ENCODE data around the gene PTGES3L. TPM values are rescaled to one million over a fixed set of nuclear protein-coding genes. Genes with fewer than 3 reads are reported as not detected.
"Not testable (repeated sequence)": the region's sequence is repeated elsewhere in the genome, so short reads cannot be mapped to it uniquely, and the experiment has no call there.

Gene PTGES3L
- total RNA-seq, 2 donors from 2014 or later: 1.1 to 3.6 TPM

DNA sequence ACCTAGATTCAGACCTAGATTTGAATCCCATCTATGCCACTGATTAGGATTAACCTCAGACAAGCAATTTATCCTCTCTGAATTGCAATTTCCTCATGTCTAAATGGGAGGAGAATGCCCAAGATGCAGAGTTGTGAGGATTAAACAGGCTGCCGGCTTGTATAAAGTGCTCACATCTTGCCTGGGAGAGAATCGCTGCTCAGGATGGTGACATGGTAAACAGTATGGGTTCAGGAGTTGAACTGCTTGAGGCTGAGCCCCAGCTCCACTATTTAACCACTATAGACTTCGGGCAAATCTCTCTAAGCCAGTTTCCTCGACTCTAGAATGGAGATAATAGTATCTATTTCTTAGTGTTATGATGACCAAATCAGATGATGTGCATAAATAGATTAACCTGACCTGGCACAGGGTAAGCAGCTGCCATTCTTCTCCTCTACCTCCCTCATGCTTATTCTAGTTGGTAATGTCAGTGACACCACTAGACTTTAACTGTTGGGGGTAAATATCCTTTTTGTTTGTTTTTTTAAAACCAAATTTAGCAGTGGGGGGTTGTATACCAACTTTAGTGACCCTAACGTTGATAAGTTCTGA, 17.6 kb upstream of the PTGES3L start:
- ATAC-seq (no peak), DNase-seq (ENCODE audit: low spot score in 2 of 2) (no peak)
- peaks cover 30 to 32% of the 10 kb centered on the region in 2 donors for H3K36me3 Mint-ChIP-seq

DNA sequence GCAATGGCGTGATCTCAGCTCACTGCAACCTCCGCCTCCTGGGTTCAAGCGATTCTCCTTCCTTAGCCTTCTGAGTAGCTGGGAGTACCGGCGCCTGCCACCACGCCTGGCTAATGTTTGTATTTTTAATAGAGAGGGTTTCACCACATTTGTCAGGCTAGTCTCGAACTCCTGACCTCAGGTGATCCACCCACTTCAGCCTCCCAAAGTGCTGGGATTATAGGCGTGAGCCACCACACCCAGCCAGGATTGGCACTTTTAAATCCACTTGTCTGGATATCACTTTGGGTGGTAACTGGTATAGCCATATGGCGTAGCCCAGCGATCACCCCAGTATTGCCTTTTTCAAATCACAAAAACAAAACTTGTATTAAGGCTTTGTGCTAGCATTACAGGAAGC, 14.0 kb upstream of the PTGES3L start:
- peaks cover 24 to 27% of the 10 kb centered on the region in 2 donors for H3K36me3 Mint-ChIP-seq

More for the DNA sequence above, 17.6 kb upstream of the PTGES3L start:
- Mint-ChIP-seq H3K9me3 (no peaks in the 10 kb centered on the region), H3K27ac (peak overlapping the region in 1 of 2 donors; percentile 100)

DNA sequence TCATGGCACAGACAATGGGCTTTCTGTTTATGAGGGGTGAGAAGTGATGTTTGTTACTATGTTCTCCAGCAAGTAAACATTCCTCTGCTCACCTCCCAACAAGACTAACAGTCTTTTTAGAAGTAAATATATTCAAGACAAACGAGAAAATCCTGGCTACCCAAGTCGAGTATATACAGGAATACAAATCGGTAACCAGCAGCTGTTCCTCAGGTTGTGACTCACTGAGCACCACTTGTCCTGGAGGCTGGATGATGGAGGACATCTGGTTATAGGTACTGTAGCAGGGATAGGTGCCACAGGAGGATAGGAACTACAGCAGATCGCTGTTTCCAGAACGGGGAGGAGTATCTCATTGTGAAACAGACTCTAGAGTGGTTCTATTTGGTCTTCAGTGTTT, 13.0 kb upstream of the PTGES3L start:
- peaks cover 15 to 31% of the 10 kb centered on the region in 2 donors for H3K36me3 Mint-ChIP-seq
- H3K27ac Mint-ChIP-seq: no peak overlapping the region
- ATAC-seq: no peak
- no peaks in the 10 kb centered on the region for H3K9me3 Mint-ChIP-seq
- DNase-seq (ENCODE audit: low spot score in 2 of 2): no peak

More for the DNA sequence above, 14.0 kb upstream of the PTGES3L start:
- not testable (repeated sequence) for H3K9me3 Mint-ChIP-seq; ATAC-seq; DNase-seq (ENCODE audit: low spot score in 2 of 2)
- H3K27ac Mint-ChIP-seq: peak overlapping the region; percentile 6 to 32

DNA sequence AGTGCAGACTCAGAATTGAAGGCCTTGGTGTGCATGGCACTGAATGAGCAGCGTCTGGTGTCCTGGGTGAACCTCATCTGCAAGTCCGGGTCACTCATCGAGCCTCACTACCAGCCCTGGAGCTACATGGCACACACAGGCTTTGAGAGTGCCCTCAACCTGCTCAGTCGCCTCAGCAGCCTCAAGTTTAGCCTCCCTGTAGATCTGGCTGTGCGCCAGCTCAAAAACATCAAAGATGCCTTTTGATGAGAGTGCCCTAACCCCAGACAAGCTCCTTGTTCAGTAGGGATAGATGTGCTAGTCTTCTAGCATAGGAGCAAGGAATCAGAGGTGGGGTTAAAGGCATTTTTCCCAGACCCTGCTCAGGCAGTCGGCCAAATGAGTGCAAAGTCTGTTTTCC, 11.6 kb upstream of the PTGES3L start:
- DNase-seq (ENCODE audit: low spot score in 2 of 2) (no peak), ATAC-seq (no peak)
- H3K9me3 Mint-ChIP-seq: no peaks in the 10 kb centered on the region
- H3K36me3 Mint-ChIP-seq: peaks cover 15 to 35% of the 10 kb centered on the region in 2 donors
- peak overlapping the region in 1 of 2 donors; percentile 72 for H3K27ac Mint-ChIP-seq

DNA sequence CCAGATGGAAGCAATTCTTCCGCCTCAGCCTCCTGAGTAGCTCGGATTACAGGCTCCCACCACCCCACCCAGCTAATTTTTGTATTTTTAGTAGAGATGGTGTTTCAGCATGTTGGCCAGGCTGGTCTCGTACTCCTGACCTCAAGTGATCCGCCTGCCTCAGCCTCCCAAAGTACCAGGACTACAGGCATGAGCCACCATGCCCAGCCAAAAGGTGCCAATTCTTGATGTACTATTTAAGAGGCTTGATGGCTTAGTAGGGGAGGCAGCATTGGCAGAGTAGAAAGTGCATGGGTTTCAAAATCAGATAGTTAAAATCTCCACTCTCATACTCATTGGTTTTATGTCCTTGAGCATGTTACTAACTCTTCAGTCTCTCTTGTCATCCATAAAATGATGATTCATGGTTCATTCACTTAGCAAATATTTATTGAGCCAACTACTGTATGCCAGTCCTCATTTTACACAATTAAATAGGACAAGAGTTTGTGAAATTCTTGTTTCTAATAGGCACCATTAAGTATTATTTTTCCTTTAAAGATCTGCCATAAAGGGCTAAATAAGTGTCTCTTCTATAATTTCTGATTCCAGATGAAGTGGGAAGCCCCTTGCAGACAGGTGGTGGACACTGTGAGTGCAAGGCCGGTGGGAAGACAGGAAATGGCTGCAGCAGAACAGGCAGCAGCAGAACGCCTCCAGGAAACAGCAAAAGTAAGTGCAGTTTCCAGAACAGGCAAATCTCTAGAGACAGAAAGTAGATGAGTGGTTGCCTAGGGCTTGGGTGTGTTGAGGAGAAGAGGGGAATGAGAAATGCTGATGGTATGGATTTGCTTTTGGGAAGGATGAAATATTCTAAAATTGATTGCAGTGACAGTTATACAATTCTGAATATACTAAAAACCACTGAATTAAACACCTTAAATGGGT, 10.1 kb upstream of the PTGES3L start:
- no peaks in the 10 kb centered on the region for H3K9me3 Mint-ChIP-seq
- DNase-seq (ENCODE audit: low spot score in 2 of 2) (no peak), ATAC-seq (no peak)
- peaks cover 15 to 41% of the 10 kb centered on the region in 2 donors for H3K36me3 Mint-ChIP-seq
- H3K27ac Mint-ChIP-seq: no peak overlapping the region

DNA sequence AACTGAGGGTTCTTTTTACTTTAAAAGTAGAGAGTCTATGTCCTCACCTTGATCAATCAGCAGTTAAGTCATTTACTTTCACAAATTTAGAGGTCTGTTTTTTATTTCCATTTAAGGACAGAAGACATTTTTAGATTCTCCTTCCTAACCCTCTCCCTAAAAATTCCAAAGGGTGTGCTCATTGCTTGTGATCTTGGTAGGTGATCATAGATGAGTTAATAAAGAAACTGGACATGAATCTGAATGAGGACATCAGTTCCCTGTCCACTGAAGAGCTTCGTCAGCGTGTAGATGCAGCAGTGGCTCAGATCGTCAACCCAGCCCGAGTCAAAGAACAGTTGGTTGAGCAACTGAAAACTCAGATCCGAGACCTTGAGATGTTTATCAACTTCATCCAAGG, 9.3 kb upstream of the PTGES3L start:
- Mint-ChIP-seq H3K9me3 (no peaks in the 10 kb centered on the region), H3K36me3 (peaks cover 15 to 46% of the 10 kb centered on the region in 2 donors), H3K27ac (no peak overlapping the region)
- ATAC-seq (no peak), DNase-seq (ENCODE audit: low spot score in 2 of 2) (no peak)

DNA sequence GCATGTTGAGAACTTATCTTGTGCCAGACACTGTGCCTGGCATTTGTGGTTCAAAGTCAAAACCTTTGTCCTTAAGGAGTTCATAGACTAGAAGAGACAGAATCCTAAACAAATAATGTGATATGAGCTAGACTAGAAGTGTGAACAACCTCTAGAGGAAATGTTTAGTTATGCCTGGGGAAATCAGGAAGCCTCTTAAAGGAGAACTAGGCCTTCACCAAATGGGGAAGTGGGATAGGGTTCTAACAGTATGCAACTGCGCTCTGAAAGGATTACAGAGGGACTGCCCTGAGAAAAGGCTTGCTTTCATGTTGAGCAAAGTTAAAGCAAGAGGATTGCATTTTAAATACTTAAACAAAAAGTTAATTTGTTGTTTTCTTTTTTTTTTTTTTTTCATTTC, 5.3 kb upstream of the PTGES3L start:
- peak overlapping the region in 1 of 2 donors; percentile 4 for H3K27ac Mint-ChIP-seq
- H3K36me3 Mint-ChIP-seq: peaks cover 14 to 56% of the 10 kb centered on the region in 2 donors
- ATAC-seq (no peak), DNase-seq (ENCODE audit: low spot score in 2 of 2) (no peak)
- H3K9me3 Mint-ChIP-seq: no peaks in the 10 kb centered on the region

DNA sequence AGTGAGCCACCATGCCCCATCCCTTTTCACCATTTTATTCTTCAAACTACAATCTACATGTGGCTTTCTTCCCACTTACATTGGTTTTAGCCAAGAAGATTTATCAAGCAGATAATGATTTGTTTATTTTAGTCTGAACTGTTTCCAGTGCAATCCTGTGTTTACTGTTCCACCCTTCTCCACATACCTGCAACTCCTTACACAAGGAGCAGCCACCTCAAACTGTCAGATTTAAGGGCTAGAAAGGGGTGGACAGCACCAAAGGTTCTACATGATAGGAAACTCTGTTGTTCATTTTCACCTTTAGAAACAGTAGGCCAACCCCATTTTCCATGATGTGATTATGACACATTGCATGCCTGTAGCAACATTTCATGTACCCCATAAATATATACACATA, 2.4 kb upstream of the PTGES3L start:
- no peak for ATAC-seq
- DNase-seq (ENCODE audit: low spot score in 2 of 2): no peak
- peaks cover 9 to 33% of the 10 kb centered on the region in 2 donors for H3K36me3 Mint-ChIP-seq
- H3K9me3 Mint-ChIP-seq: no peaks in the 10 kb centered on the region
- peak overlapping the region; percentile 78 to 85 for H3K27ac Mint-ChIP-seq

DNA sequence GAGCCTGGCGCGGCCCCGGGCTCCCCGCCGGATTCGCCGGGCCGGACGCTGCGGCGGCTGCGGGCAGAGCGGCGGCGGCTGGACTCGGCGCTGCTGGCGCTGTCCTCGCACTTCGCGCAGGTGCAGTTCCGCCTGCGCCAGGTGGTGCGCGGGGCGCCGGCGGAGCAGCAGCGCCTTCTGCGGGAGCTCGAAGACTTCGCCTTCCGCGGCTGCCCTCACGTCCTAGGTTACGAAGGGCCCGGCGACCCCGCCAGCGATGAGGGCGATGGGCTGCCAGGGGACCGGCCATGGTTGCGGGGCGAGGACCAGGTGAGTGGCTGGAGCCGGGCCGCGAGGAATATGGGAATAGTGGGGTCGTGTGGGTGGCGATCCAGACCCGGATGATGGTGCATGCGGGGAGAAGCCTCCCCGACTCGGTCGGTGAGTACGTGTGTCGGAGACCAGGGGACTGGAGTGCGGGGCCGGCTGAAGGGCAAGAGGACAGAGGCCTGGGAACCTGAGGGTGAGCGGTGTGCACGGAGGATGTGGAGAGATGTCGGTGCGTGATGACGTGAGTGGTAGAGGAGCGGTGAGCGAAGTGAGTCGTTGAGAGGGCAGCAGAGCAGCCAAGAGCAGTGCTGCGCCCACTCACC, 1.0 kb upstream of the PTGES3L start:
- peak overlapping the region; percentile 78 to 85 for H3K27ac Mint-ChIP-seq
- DNase-seq (ENCODE audit: low spot score in 2 of 2): peak; percentile 68 to 72
- H3K9me3 Mint-ChIP-seq: no peaks in the 10 kb centered on the region
- peaks cover 9 to 31% of the 10 kb centered on the region in 2 donors for H3K36me3 Mint-ChIP-seq
- peak; percentile 85 to 87 for ATAC-seq

DNA sequence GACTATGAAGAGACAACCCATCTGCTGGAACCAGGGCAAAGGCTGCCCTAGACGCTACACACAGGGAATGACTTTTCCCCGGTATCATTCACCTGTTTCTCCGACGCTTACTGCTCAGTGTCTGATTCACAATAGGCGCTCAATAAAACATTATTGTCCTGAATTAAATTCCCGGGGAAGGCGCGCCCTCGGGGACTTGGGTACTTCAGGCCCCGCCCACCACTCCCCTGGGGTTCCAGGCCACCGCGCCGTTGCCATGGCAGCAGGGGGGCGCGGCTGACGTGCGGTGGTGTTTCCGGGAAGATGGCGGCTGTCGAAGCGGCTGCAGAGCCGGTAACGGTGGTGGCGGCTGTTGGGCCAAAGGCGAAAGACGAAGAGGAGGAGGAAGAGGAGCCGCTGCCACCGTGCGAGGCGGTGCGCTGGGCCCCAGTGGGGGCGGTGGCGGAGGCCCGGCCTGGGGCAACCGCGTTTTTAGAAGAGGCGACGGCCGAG, 440 bp upstream of the PTGES3L start, which contains the start of gene RUNDC1:
TSS of gene RUNDC1 (plus strand) at position 292 of the 492 bp plus-strand sequence. CDS start at position 304, 12 bp downstream.
- peaks cover 9 to 26% of the 10 kb centered on the region in 2 donors for H3K36me3 Mint-ChIP-seq
- DNase-seq (ENCODE audit: low spot score in 2 of 2) (peak; percentile 87 to 91), ATAC-seq (peak; percentile 77 to 86)
- H3K27ac Mint-ChIP-seq: peak within 1 kb of the TSS; percentile 85 to 98
- H3K9me3 Mint-ChIP-seq: no peaks in the 10 kb centered on the region

DNA sequence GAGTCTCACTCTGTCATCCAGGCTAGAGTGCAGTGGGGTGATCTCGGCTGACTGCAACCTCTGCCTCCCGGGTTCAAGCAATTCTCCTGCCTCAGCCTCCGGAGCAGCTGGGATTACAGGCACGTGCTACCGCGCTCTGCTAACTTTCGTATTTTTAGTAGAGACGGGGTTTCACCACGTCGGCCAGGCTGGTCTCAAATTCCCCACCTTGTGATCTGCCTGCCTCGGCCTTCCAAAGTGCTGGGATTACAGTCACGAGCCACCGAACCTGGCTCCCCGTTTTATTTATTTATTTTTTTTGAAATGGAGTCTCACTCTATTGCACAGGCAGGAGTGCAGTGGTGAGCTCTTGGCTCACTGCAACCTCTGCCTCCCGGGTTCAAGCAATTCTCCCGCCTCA, 4.2 kb downstream of the PTGES3L start:
- H3K9me3 Mint-ChIP-seq; H3K36me3 Mint-ChIP-seq; DNase-seq (ENCODE audit: low spot score in 2 of 2); H3K27ac Mint-ChIP-seq; ATAC-seq: not testable (repeated sequence)

DNA sequence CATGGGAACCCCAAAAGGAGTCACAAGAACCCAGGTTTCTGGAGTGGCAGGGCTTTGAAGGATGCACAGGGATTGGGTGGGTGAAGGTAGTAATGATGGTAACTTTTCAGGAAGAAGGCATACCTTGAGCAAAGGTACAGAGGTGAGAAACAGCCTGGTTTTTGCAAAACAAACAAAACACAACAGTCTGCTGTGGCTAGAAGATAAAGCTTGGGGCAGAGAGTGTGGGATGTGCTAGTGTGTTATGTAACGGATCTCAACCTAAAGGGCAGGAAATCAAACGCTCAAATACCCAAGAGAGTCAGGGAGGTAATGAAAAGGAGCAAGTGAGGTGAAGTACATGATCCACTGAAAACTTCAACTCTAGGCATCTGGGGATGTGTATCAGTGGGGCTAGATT, 4.6 kb downstream of the PTGES3L start:
- Mint-ChIP-seq H3K36me3 (peaks cover 0 to 2% of the 10 kb centered on the region in 2 donors), H3K27ac (no peak overlapping the region), H3K9me3 (no peaks in the 10 kb centered on the region)
- DNase-seq (ENCODE audit: low spot score in 2 of 2) (no peak), ATAC-seq (no peak)

DNA sequence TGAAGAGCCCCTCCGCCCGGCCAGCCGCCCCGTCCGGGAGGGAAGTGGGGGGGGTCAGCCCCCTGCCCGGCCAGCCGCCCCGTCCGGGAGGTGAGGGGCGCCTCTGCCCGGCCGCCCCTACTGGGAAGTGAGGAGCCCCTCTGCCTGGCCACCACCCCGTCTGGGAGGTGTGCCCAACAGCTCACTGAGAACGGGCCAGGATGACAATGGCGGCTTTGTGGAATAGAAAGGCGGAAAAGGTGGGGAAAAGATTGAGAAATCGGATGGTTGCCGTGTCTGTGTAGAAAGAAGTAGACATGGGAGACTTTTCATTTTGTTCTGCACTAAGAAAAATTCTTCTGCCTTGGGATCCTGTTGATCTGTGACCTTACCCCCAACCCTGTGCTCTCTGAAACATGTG, 6.6 kb downstream of the PTGES3L start:
- not testable (repeated sequence) for H3K36me3 Mint-ChIP-seq; ATAC-seq; H3K9me3 Mint-ChIP-seq; DNase-seq (ENCODE audit: low spot score in 2 of 2); H3K27ac Mint-ChIP-seq

DNA sequence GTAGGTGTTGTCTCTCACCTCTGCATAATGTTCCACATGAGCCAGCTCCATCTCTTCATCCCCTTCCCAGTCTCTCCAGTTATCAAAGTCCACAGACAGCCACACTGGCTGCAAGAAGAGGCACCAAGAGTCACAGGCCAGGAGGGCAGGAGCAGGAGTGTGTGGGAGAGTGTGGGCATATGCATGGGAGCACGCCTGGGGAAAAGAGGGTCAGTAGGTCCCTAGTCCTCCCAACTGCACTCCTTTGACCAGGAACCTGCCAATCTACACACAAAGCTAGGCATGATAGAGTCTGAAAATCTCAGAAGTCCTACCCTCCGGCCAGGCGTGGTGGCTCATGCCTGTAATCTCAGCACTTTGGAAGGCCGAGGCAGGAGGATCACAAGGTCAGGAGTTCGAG, 8.3 kb downstream of the PTGES3L start:
- Mint-ChIP-seq H3K36me3 (no peaks in the 10 kb centered on the region), H3K27ac (no peak overlapping the region), H3K9me3 (no peaks in the 10 kb centered on the region)
- ATAC-seq: no peak
- no peak for DNase-seq (ENCODE audit: low spot score in 2 of 2)

DNA sequence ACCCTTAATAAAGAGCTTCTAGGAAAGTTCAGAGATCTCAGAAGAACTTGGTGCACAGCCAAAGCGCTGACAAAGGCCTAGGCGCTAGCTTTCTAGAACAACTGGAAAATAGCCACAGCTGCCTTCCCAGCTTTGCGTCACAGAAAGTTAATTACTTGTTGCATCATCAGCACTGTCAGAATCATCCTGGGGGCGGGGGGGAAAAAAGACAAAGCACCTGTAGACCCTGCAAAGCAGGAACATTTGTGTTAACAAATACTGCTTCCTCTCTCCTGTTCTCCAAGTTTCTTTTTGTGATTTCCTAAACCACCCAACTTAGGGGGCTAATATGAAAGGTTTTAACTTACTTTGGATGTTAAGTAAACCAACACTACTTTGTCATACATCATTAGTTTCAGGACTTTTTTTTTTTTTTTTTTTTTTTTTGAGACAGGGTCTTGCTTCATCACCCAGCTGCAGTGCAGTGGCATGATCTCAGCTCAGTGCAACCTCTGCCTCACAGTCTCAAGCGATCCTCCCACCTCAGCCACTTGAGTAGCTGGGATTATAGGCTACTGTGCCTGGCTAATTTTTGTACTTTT, 10.8 kb downstream of the PTGES3L start:
- ATAC-seq (no peak), DNase-seq (ENCODE audit: low spot score in 2 of 2) (no peak)
- H3K27ac Mint-ChIP-seq: no peak overlapping the region
- peaks cover 6% of the 10 kb centered on the region in 2 donors for H3K36me3 Mint-ChIP-seq
- H3K9me3 Mint-ChIP-seq: no peaks in the 10 kb centered on the region

DNA sequence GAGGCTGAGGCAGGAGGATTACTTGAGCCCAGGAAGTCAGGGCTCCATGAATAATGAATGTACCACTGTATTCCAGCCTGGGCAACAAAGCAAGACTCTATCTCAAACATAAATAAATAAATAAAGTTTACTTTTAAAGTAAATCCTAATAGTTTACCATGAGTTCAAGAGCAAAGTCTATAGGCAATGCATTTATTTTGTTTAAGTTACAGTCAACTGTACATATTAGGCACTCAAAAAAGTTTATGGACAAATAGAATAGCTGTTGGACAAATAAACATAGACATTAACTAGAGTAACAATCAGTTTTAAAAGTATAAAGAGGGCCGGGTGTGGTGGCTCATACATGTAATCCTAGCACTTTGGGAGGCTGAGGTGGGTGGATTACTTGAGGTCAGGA, 12.0 kb downstream of the PTGES3L start:
- DNase-seq (ENCODE audit: low spot score in 2 of 2) (no peak), ATAC-seq (no peak)
- H3K36me3 Mint-ChIP-seq: peaks cover 13 to 14% of the 10 kb centered on the region in 2 donors
- H3K27ac Mint-ChIP-seq: no peak overlapping the region
- no peaks in the 10 kb centered on the region for H3K9me3 Mint-ChIP-seq
